Measurements from ENCODE around the gene GCM1.

Gene GCM1

DNA sequence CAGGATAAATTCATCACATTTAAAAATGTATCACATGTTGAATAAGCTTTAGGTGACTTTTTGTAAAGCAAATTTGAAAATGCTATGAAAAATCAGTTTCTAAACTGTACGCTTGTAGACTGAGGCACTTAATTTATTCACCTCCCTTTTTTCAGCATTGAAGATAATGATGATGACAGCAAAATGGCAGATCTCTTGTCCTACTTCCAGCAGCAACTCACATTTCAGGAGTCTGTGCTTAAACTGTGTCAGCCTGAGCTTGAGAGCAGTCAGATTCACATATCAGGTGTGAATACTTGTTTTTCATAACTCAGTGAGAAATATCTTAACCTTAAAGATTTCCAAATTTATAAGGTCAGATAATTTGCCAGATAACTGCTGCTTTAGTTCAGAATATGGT lies 67.8 kb downstream of the GCM1 start:
- in situ Hi-C loops (cut with MboI; ENCODE audit: low sequenced_read_pairs), result no loop called here
- H3K4me1 ChIP-seq, result peaks cover 7% of the 10 kb centered on the region

More for the DNA sequence above, 67.8 kb downstream of the GCM1 start:
- Histone ChIP-seq H3K9me3 (no peaks in the 10 kb centered on the region), H3K27me3 (ENCODE audit: low read depth) (no peaks in the 10 kb centered on the region), H3K36me3 (replicated peaks) (peaks cover 74% of the 10 kb centered on the region), H3K4me3 (no peak overlapping the region)
- no peak for DNase-seq (ENCODE audit: low spot score in 2 of 2)
